ENCODE measurements around the gene GAGE12G.
"Not testable (repeated sequence)": the region's sequence is repeated elsewhere in the genome, so short reads cannot be mapped to it uniquely, and the experiment has no call there.

GAGE12G gene

GRCh38 chrX:49570100-49570499 lies at the start of gene GAGE12G:
Gene GAGE12G, plus strand, starts transcription at chrX:49570400. Its CDS starts 1,155 bp downstream, at chrX:49571555.
- not testable (repeated sequence) for DNase-seq

- DNase-seq = not testable (repeated sequence)
These were observed 38.3 kb upstream of the GAGE12G start, which contains the start of gene GAGE12C for GRCh38 chrX:49531877-49532276. Gene GAGE12C, plus strand, starts transcription at chrX:49532177. Its CDS starts 1,155 bp downstream, at chrX:49533332.

- DNase-seq = not testable (repeated sequence)
These were observed 28.8 kb upstream of the GAGE12G start, which contains the start of gene GAGE12D for GRCh38 chrX:49541433-49541832. Gene GAGE12D, plus strand, starts transcription at chrX:49541733. Its CDS starts 1,155 bp downstream, at chrX:49542888.

- not testable (repeated sequence) for DNase-seq
These were observed 19.2 kb upstream of the GAGE12G start, which contains the start of gene GAGE12E for GRCh38 chrX:49550989-49551388. Gene GAGE12E, plus strand, starts transcription at chrX:49551289. Its CDS starts 1,155 bp downstream, at chrX:49552444.

- not testable (repeated sequence) for DNase-seq
These were observed 9.7 kb upstream of the GAGE12G start, which contains the start of gene GAGE12F for GRCh38 chrX:49560542-49560941. Gene GAGE12F, plus strand, starts transcription at chrX:49560842. Its CDS starts 1,155 bp downstream, at chrX:49561997.

- not testable (repeated sequence) for DNase-seq
These were observed 1.5 kb upstream of the GAGE12G start for GRCh38 chrX:49568728-49569127.

GRCh38 chrX:49569152-49569551 lies 1.0 kb upstream of the GAGE12G start:
- DNase-seq = not testable (repeated sequence)

GRCh38 chrX:49579649-49580048 lies 9.4 kb downstream of the GAGE12G start, which contains the start of gene GAGE12H:
Gene GAGE12H, plus strand, starts transcription at chrX:49579949. Its CDS starts 1,155 bp downstream, at chrX:49581104.
- not testable (repeated sequence) for DNase-seq

- DNase-seq = not testable (repeated sequence)
These were observed 19.0 kb downstream of the GAGE12G start, which contains the start of gene GAGE2A for GRCh38 chrX:49589196-49589595. Gene GAGE2A, plus strand, starts transcription at chrX:49589496. Its CDS starts 1,155 bp downstream, at chrX:49590651.

GRCh38 chrX:49589769-49590478 lies 19.7 kb downstream of the GAGE12G start:
- DNase-seq = not testable (repeated sequence)

GRCh38 chrX:49590488-49590887 lies 20.3 kb downstream of the GAGE12G start:
- DNase-seq = not testable (repeated sequence)

GRCh38 chrX:49598720-49599119 lies 28.5 kb downstream of the GAGE12G start, which contains the start of gene GAGE1:
Gene GAGE1, plus strand, starts transcription at chrX:49599020. Its CDS starts 1,155 bp downstream, at chrX:49600175.
- not testable (repeated sequence) for DNase-seq

- DNase-seq = no peak
These were observed 40.6 kb downstream of the GAGE12G start for GRCh38 chrX:49610718-49611310.

GRCh38 chrX:49618574-49618973 lies 48.4 kb downstream of the GAGE12G start:
- no peak for DNase-seq
